GM12878 (cell line): ENCODE data around the gene PSMB5. TPM values are rescaled to one million over a fixed set of nuclear protein-coding genes. Genes with fewer than 3 reads are reported as not detected.
A peak's percentile ranks its signal among the peaks of the same experiment; 100 is the strongest.

ENCODE experiments used
- BHLHE40 ChIP-seq, 2 experiments: fragments of 450-650 bp in 1 of 2; IDR thresholded peaks; 2 replicates each; pipeline ENCODE4 v1.6.1; 2011 to 2017; ENCODE audit warnings: low read depth in 2 of 2, borderline replicate concordance in 1 of 2, improper control_type of control experiment in 1 of 2, low read length in 1 of 2, mild to moderate bottlenecking in 1 of 2
- CHD1 ChIP-seq: IDR thresholded peaks from 2 replicates; pipeline ENCODE4 v1.6.1; 2012; ENCODE audit warnings: low read depth, low read length, improper control_type of control experiment
- CHD2 ChIP-seq: IDR thresholded peaks from 2 replicates; pipeline ENCODE4 v1.6.1; 2011; ENCODE audit warnings: low read depth, low read length, improper control_type of control experiment, borderline replicate concordance
- CREB1 ChIP-seq: IDR thresholded peaks from 2 replicates; pipeline ENCODE4 v1.6.1; 2012; ENCODE audit warnings: low read depth, mild to moderate bottlenecking, inconsistent platforms
- DPF2 ChIP-seq: fragments of 450-650 bp; IDR thresholded peaks from 2 replicates; pipeline ENCODE4 v1.6.1; 2017; ENCODE audit warnings: mild to moderate bottlenecking
- E2F4 ChIP-seq: IDR thresholded peaks from 2 replicates; pipeline ENCODE4 v1.6.1; 2012; ENCODE audit warnings: low read depth, low read length, improper control_type of control experiment
- EZH2 ChIP-seq: IDR thresholded peaks from 2 replicates; pipeline ENCODE4 v1.6.1; 2012; ENCODE audit warnings: low read depth, mild to moderate bottlenecking, control low read depth, inconsistent platforms, low read length, borderline replicate concordance; ENCODE audit not compliant: control insufficient read depth
- JUND ChIP-seq: IDR thresholded peaks from 2 replicates; pipeline ENCODE4 v1.6.1; 2012; ENCODE audit warnings: low read depth, mild to moderate bottlenecking, low read length, improper control_type of control experiment, moderate library complexity
- NFYB ChIP-seq: IDR thresholded peaks from 2 replicates; pipeline ENCODE4 v1.6.1; 2011; ENCODE audit warnings: low read depth, mild to moderate bottlenecking, low read length, improper control_type of control experiment, moderate library complexity; ENCODE audit not compliant: insufficient read depth
- NR2F1 ChIP-seq: fragments of 450-650 bp; conservative IDR thresholded peaks from 2 replicates; pipeline ENCODE4 v1.6.1; 2017; ENCODE audit warnings: mild to moderate bottlenecking
- POLR2AphosphoS5 ChIP-seq: IDR thresholded peaks from 2 replicates; pipeline ENCODE4 v1.6.1; 2011; ENCODE audit warnings: mild to moderate bottlenecking, low read length, inconsistent platforms
- RELA ChIP-seq: fragments of 450-650 bp; IDR thresholded peaks from 2 replicates; pipeline ENCODE4 v1.8.0; 2014; ENCODE audit warnings: borderline replicate concordance; ENCODE audit not compliant: partially characterized antibody
- SMAD5 ChIP-seq: IDR thresholded peaks from 2 replicates; pipeline ENCODE4 v1.6.1; 2016; ENCODE audit warnings: antibody characterized with exemption, low read depth
- SPI1 ChIP-seq: IDR thresholded peaks from 2 replicates; pipeline ENCODE4 v1.6.1; 2011; ENCODE audit warnings: low read depth, mild to moderate bottlenecking, low read length, moderate library complexity, borderline replicate concordance; ENCODE audit not compliant: insufficient read depth
- TBL1XR1 ChIP-seq: IDR thresholded peaks from 2 replicates; pipeline ENCODE4 v1.6.1; 2012; ENCODE audit warnings: low read depth, low read length, improper control_type of control experiment
- USF2 ChIP-seq: IDR thresholded peaks from 2 replicates; pipeline ENCODE4 v1.6.1; 2011; ENCODE audit warnings: low read depth, low read length, improper control_type of control experiment, borderline replicate concordance
- ZBTB33 ChIP-seq: fragments of 450-650 bp; IDR thresholded peaks from 2 replicates; pipeline ENCODE4 v1.6.1; 2017; ENCODE audit warnings: mild to moderate bottlenecking
- ZNF217 ChIP-seq: fragments of 450-650 bp; IDR thresholded peaks from 2 replicates; pipeline ENCODE4 v1.6.1; 2017; ENCODE audit warnings: antibody characterized with exemption, mild to moderate bottlenecking
- ZNF687 ChIP-seq: fragments of 450-650 bp; IDR thresholded peaks from 2 replicates; pipeline ENCODE4 v1.6.1; 2017; ENCODE audit warnings: mild to moderate bottlenecking, moderate library complexity
- polyA plus RNA-seq, 11 experiments: library from polyadenylated mRNA; depleted of rRNA in 4 of 11; unstranded in 6 of 11; stranded (reverse) in 5 of 11; fragments of >200 nt; fragmentation: Nextera tagmentation in 4 of 11; fragmentation: Illumina TruSeq in 1 of 11; extraction: Ambion mirVana in 4 of 11; extraction: Trizol in 1 of 11; gene quantifications; 1 replicate in 1 of 11; 2 replicates in 10 of 11; pipeline versions ENCODE4 v1.2.1 to v1.2.3, GENCODE V29; 2011 to 2016; ENCODE audit warnings: inconsistent platforms in 2 of 11, missing spikeins in 2 of 11, low read depth in 1 of 11
- total RNA-seq, 4 experiments: library from RNA; depleted of rRNA in 3 of 4; stranded (reverse); fragments of >200 nt in 3 of 4; fragmentation: Illumina TruSeq in 1 of 4; extraction: Trizol in 1 of 4; gene quantifications; 2 replicates each; pipeline versions ENCODE4 v1.2.1 to v1.2.3, GENCODE V29; 2013 to 2021
- TF ChIP-seq, protein P1 (sequence below): IDR thresholded peaks from 2 replicates; pipeline ENCODE4 v1.6.1; 2012; ENCODE audit warnings: low read depth, low read length, improper control_type of control experiment

Gene PSMB5
- total and polyA plus RNA-seq, 10 of the 15 experiments (the other 5 are each of a cell fraction or from before 2014, with no cell fraction given): 84.5 to 802 (median 144) TPM

GRCh38 chr14:23009939-23010726 is 24.6 kb downstream of the PSMB5 start, which contains the start of gene C14orf93 (continued):
- TF ChIP-seq NR2F1 (peak; percentile 31; the same call in 1 of the 2 replicates), JUND (no peak), TBL1XR1 (peak; percentile 43; the same call in 1 of the 2 replicates), E2F4 (no peak), USF2 (peak; percentile 10; the same call in 1 of the 2 replicates), POLR2AphosphoS5 (peak; percentile 46), ZNF217 (peak; percentile 75), DPF2 (0 out of 2 replicates have a peak, but pooled peaks have one; percentile 63), RELA (peak; percentile 9), CHD2 (peak; percentile 42; the same call in 1 of the 2 replicates), CREB1 (no peak), NFYB (peak; percentile 60; the same call in 1 of the 2 replicates), EZH2 (no peak), CHD1 (peak; percentile 56; the same call in 1 of the 2 replicates), ZBTB33 (no peak), SMAD5 (no peak), SPI1 (peak; percentile 60; the same call in 1 of the 2 replicates), ZNF687 (peak; percentile 69), BHLHE40 (IDR thresholded peaks at IDR 0.05; ENCODE audit: borderline replicate concordance in 1 of 2, low read depth in 2 of 2, low read length in 1 of 2) (peak; percentile 29 to 77)
- TF ChIP-seq, protein P1, sequence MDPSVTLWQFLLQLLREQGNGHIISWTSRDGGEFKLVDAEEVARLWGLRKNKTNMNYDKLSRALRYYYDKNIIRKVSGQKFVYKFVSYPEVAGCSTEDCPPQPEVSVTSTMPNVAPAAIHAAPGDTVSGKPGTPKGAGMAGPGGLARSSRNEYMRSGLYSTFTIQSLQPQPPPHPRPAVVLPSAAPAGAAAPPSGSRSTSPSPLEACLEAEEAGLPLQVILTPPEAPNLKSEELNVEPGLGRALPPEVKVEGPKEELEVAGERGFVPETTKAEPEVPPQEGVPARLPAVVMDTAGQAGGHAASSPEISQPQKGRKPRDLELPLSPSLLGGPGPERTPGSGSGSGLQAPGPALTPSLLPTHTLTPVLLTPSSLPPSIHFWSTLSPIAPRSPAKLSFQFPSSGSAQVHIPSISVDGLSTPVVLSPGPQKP: no peak
